GM13976 (cell line): ENCODE measurements around the gene ZFP82.
A peak's percentile ranks its signal among the peaks of the same experiment; 100 is the strongest.

Experiments
- DNase-seq: peaks from one replicate; pipeline ENCODE4 v3.0.0; 2012; ENCODE audit warnings: low spot score
- in situ Hi-C: fragments of 300-500 bp; cut with MboI; formaldehyde crosslinking; loops from one replicate; pipeline ENCODE4 v1.12.0; 2022; ENCODE audit warnings: low sequenced_read_pairs, mixed read lengths, inconsistent platforms; ENCODE audit not compliant: unreplicated experiment
- TF ChIP-seq, protein P1 (sequence below): IDR thresholded peaks from 2 replicates; pipeline ENCODE4 v1.5.1; 2012; ENCODE audit warnings: borderline replicate concordance, mild to moderate bottlenecking; ENCODE audit not compliant: insufficient read depth; ENCODE audit errors: extremely low read depth, missing control alignments, control extremely low read depth

Gene ZFP82

DNA sequence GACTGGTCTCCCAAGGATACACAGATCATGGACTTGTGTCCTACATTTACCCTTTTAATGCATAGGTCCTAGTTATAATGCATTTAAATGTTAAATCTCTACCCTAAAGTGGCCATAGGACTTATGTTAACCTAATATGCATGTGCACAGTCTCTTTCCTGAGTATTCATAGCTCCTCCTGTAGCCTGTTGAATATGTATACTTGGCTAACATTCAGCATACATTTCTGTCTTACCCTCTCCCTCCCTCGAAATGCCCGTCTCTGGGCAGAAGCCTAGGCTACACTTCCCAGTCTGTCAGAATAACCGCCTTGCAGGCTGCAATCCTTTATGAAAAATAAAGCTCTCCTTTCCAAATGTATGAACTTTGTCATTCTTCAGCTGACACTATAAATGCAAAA is 13.9 kb downstream of the ZFP82 start:
- in situ Hi-C loops, result no loop called here
- TF ChIP-seq, protein P1, sequence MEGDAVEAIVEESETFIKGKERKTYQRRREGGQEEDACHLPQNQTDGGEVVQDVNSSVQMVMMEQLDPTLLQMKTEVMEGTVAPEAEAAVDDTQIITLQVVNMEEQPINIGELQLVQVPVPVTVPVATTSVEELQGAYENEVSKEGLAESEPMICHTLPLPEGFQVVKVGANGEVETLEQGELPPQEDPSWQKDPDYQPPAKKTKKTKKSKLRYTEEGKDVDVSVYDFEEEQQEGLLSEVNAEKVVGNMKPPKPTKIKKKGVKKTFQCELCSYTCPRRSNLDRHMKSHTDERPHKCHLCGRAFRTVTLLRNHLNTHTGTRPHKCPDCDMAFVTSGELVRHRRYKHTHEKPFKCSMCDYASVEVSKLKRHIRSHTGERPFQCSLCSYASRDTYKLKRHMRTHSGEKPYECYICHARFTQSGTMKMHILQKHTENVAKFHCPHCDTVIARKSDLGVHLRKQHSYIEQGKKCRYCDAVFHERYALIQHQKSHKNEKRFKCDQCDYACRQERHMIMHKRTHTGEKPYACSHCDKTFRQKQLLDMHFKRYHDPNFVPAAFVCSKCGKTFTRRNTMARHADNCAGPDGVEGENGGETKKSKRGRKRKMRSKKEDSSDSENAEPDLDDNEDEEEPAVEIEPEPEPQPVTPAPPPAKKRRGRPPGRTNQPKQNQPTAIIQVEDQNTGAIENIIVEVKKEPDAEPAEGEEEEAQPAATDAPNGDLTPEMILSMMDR, result no peak
- no peak for DNase-seq

DNA sequence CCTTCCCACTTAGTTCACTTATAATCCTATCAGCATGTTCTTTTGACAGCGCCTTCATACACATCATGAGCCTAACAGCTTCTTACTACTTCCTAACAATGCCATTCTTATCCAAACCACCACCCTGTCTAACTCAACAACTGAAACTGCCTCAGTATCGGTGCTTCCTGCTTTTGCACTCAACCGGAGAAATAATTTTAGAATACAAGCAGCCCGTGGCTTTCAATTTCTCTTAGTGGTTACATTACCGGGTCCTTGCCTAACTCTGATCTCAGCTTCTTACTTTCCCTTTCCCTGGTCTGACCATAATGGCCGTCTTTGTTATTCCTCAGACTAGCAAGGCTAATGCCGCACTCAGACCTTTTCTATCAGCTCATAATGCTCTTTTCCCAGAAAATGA is 17.0 kb downstream of the ZFP82 start:
- in situ Hi-C loops, result no loop called here
- no peak for DNase-seq

DNA sequence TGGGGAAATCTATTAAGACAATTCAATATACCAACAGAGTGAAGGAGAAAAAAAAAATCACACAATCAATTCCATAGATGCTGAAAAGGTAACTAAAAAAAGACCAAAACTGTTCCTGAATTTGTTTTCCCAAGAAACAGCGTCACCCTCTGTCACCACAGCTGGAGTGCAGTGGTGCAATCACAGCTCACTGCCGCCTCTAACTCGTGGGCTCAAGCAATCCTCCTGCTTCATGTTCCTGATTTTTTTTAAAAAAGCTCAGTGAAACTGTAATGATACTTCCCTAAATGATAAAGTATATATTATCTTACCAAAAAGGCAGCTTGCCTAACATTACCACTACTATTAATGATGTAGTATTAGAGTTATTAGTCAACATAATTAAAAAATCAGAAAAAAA is 19.9 kb downstream of the ZFP82 start:
- DNase-seq, result no peak
- in situ Hi-C loops, result no loop called here
- TF ChIP-seq, protein P1, result no peak

More for the DNA sequence above, 17.0 kb downstream of the ZFP82 start:
- TF ChIP-seq, protein P1, result no peak

DNA sequence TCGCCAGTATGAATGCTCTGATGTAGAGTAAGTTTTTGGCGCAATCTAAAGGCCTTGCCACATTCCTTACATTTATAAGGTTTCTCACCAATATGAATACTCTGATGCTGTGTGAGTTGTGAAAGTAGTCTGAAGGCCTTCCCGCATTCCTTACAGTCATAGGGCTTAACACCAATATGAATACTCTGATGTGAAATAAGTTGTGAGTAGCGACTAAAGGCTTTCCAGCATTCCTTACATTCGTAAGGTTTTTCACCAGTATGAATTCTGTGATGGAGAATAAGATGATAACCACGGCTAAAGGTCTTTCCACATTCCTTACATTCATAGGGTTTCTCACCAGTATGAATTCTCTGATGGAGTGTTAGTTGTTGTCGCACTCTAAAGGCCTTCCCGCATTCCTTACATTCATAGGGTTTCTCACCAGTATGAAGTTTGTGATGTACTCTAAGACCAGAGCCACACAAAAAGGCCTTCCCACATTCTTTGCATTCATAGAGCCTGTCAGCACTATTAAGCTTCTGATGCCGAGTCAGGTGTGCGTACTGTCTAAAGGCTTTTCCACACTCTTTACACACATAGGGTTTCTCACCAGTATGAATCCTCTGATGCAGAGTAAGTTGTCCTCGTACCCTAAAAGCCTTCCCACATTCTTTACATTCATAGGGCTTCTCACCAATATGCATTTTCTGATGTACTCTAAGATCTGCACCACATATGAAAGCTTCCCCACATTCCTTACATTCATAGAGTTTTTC is 25.3 kb downstream of the ZFP82 start:
- in situ Hi-C loops, result no loop called here
- no peak for DNase-seq
- TF ChIP-seq, protein P1, result no peak

DNA sequence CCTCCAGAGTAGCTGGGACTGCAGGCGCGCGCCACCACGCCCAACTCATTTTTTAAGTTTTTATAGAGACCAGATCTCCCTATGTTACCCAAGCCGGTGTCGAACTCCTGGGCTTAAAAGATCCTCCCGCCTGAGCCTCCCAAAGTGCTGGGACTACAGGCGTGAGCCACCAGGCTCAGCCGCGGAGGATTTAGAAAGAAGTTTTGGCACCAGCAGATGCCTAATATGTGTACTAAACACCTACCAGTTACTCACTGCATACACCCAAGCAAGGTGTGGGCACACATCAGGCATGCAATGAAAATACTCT is 39.0 kb downstream of the ZFP82 start:
- TF ChIP-seq, protein P1, result no peak
- in situ Hi-C loops, result no loop called here
- DNase-seq, result no peak

DNA sequence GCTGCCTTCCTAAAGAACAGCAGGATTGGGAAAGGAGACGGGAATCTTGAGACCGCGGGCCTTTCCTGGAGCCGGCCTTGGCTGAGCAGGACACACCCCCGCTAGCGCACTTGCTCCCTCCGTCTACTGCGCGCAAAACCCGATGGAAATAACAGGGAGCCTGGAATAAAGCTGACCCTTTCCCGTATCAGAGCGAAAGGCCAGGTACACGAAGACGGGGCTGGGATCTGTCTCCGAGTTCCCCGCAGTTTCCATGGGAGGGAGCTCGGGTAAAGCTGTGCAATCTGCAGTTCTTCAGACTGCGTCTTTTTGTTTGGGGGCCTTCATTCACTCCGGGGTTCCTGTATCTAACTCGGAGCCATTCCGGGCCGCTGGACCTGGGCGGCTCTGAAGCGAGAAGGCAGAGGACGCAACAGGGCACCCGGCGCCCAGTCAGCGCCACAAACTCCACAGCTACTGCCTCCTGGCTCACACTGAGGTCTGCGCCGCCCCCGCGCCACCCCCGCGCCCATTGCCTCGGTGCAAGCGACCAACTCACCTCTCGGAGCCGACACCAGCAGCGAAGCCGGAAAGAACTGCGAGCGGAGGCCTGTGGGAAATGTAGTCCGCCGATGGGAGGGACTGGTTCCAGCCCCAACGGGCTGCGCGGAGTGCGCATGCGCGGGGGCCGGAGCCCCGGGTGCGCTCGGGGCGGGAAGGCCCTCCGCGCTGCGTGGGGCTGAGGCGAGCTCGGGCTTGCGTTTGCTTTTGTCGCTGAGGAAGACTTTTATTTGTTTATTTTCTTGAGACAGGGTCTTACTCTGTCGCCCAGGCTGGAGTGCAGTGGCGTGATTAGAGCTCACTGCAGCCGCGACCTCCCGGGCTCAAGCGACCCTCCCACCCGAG is 39.6 kb downstream of the ZFP82 start, which contains the start of gene ZFP14:
Gene ZFP14, minus strand, starts transcription at position 577 of the 885 bp plus-strand sequence. CDS start 11,309 bp downstream, outside the sequence.
- TF ChIP-seq, protein P1, result no peak
- peak; percentile 100 for DNase-seq
- in situ Hi-C loops, result no loop called here
